Panc1 (cell line): ENCODE data around the gene DIS3L2. TPM values are rescaled to one million over a fixed set of nuclear protein-coding genes. Genes with fewer than 3 reads are reported as not detected.
"Not testable (repeated sequence)": the region's sequence is repeated elsewhere in the genome, so short reads cannot be mapped to it uniquely, and the experiment has no call there.

Source experiments
- ATAC-seq: fragments of 200-7000 bp; cut with Tn5 transposase; 2 replicates; pipeline ENCODE4 v1.9.1; 2020; ENCODE audit warnings: mild to moderate bottlenecking, moderate library complexity
- BruUV-seq: library from RNA; stranded (reverse); fragments of 400-500 nt; replicated peaks from 2 replicates; lab custom pipeline; 2021; lab: Mats Ljungman, UMichigan
- CTCF ChIA-PET: fragments of 300-600 bp; sonication (Branson Sonifier 250); formaldehyde crosslinking; loops from one replicate; lab custom pipeline; 2022; ENCODE audit warnings: antibody characterized with exemption; lab: Charles Lee
- POLR2A ChIA-PET: fragments of 300-600 bp; sonication (Branson Sonifier 250); formaldehyde crosslinking; loops from one replicate; lab custom pipeline; 2022; ENCODE audit warnings: antibody characterized with exemption; lab: Charles Lee
- DNase-seq: peaks from one replicate; pipeline ENCODE4 v3.0.0-alpha.2; 2010; ENCODE audit warnings: low read depth, low spot score
- H3K27ac ChIP-seq: 2 replicates; pipeline ENCODE4 v1.5.1; 2011; ENCODE audit warnings: mild to moderate bottlenecking, low read length, inconsistent platforms
- H3K27me3 ChIP-seq: fragments of 200-500 bp; sonication (Bioruptor generic); 2 replicates; pipeline ENCODE4 v1.6.0; 2014; ENCODE audit warnings: low read length, inconsistent platforms; ENCODE audit not compliant: control insufficient read depth, insufficient read depth
- H3K36me3 ChIP-seq: fragments of 200-500 bp; sonication (Bioruptor generic); 2 replicates; pipeline ENCODE4 v1.5.1; 2014; ENCODE audit warnings: inconsistent platforms, mild to moderate bottlenecking, low read length, moderate library complexity; ENCODE audit not compliant: control insufficient read depth, insufficient read depth
- H3K4me1 ChIP-seq: 2 replicates; pipeline ENCODE4 v1.5.1; 2011; ENCODE audit warnings: inconsistent platforms, mild to moderate bottlenecking, low read length, moderate library complexity; ENCODE audit not compliant: control insufficient read depth, insufficient read depth
- H3K4me3 ChIP-seq, 2 experiments: 2 replicates each; pipeline ENCODE4 v1.5.1; 2011 to 2012; ENCODE audit warnings: low read depth in 2 of 2, low read length in 2 of 2, mild to moderate bottlenecking in 2 of 2, inconsistent platforms in 1 of 2, moderate library complexity in 1 of 2
- H3K9me3 ChIP-seq: fragments of 200-500 bp; sonication (Bioruptor generic); 2 replicates; pipeline ENCODE4 v1.5.1; 2014; ENCODE audit warnings: low read depth, mild to moderate bottlenecking, inconsistent platforms, low read length, moderate library complexity; ENCODE audit not compliant: control insufficient read depth, insufficient read depth
- TCF7L2 ChIP-seq: IDR thresholded peaks from 2 replicates; pipeline ENCODE4 v1.6.1; 2011; ENCODE audit warnings: mild to moderate bottlenecking, low read depth, low read length, inconsistent platforms
- in situ Hi-C: cut with HindIII; loops from 2 replicates; pipeline ENCODE4 v1.10.0; 2016; ENCODE audit warnings: low sequenced_read_pairs, low pct_unique_long_range_greater_than_20kb
- intact Hi-C: fragments of 100-400 bp; cut with micrococcal nuclease; formaldehyde crosslinking; loops from one replicate; pipeline ENCODE4 v1.10.0; 2022; ENCODE audit not compliant: unreplicated experiment
- total RNA-seq: library from RNA; stranded (reverse); gene quantifications from one replicate; pipeline ENCODE4 v1.2.1, GENCODE V29; 2021; ENCODE audit not compliant: unreplicated experiment
- TF ChIP-seq, protein P1 (sequence below): fragments of 450-650 bp; IDR thresholded peaks from 2 replicates; pipeline ENCODE4 v1.5.1; 2017; ENCODE audit warnings: mild to moderate bottlenecking

The DIS3L2 gene
- total RNA-seq, 1 experiment from 2014 or later, result 28.1 TPM

DNA sequence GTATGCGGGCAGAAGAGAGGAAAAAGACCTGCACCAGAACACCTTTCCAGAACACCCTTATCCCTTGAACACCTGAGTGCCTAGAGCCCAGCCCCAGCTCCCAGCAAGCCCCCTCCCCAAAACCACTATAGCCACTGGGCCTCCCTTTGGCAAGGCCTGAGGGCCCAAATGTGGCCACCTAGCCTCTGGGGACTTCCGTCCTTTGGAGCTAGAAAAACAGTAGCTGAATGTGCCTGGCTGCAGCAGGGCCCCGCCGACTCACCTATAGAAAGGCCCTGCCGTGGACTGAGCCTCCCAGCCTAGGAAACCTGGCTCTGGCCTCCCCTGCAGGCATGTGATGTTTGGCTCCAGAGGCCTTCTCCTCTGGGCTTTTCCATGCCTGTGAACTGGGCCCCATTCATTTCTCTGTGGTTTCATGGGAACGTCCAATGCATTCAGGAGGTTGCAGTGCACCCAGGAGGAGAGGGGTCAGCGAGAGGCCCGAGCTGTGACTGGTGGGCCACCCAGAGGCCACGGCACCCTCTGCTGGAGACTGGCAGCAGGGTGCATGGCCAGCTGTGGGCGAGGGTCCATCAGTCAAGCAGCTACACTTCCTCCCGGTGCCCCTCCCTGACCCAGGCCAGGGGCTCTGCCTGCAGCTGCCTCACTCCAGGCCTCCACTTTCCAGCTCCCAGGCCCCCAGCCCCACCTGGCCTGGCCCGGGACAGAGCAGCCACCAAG, 401.7 kb downstream of the DIS3L2 start:
- H3K9me3 ChIP-seq, in situ Hi-C loops, H3K27me3 ChIP-seq, intact Hi-C loops, H3K36me3 ChIP-seq, H3K4me3 ChIP-seq, DNase-seq, BruUV-seq: not testable (repeated sequence)
- ChIA-PET CTCF (interaction anchor here (1.2 kb wide), 1 partner anchor 12 kb away, joined by 4 read pairs; no protein-coding TSS in a partner anchor), POLR2A (interaction anchor here (0.5 kb wide), 1 partner anchor 76 kb away, joined by 6 read pairs; no protein-coding TSS in a partner anchor)
- H3K27ac ChIP-seq, result peak overlapping the region; percentile 51; the same call in 1 of the 2 replicates
- TF ChIP-seq, protein P1, sequence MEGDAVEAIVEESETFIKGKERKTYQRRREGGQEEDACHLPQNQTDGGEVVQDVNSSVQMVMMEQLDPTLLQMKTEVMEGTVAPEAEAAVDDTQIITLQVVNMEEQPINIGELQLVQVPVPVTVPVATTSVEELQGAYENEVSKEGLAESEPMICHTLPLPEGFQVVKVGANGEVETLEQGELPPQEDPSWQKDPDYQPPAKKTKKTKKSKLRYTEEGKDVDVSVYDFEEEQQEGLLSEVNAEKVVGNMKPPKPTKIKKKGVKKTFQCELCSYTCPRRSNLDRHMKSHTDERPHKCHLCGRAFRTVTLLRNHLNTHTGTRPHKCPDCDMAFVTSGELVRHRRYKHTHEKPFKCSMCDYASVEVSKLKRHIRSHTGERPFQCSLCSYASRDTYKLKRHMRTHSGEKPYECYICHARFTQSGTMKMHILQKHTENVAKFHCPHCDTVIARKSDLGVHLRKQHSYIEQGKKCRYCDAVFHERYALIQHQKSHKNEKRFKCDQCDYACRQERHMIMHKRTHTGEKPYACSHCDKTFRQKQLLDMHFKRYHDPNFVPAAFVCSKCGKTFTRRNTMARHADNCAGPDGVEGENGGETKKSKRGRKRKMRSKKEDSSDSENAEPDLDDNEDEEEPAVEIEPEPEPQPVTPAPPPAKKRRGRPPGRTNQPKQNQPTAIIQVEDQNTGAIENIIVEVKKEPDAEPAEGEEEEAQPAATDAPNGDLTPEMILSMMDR, result peak; percentile 62
- peak; percentile 44; the same call in 1 of the 2 replicates for ATAC-seq
- peaks cover 12% of the 10 kb centered on the region for H3K4me1 ChIP-seq

DNA sequence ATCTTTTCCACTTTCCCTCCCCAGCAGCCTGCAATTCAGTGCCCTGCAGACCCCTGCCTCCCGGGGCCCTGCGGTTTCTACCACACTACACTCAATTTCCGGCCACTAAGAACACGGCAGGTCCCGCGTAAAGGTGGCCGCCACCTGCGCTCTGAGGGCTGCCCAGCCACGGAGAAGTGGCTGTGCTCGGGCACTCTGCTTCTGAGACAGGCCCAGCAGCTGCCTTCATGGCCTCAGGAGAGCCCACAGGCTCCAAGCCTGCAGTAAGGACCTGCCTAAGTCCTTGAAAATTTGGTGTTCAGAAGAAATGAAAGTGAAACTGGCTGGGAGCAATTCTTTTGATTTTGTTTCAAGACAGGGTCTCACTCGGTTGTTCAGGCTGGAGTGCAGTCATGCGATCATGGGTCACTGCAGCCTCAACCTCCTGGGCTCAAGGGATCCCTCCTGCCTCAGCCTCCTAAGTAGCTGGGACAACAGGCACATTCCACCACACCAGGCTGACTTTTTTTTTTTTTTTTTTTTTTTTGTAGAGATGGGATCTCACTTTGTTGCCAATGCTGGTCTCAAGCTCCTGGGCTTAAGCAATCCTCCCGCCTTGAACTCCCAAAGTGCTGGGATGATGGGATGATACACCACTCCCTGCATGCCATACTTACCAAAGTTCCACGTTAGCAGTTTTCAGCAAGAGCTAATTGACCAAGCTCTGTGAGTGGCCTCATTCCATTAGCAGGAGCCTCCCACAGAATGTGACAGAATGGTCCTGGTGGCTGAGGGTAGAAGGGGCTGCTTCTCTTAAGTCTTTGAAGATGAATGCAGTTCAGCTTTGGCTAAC, 402.5 kb downstream of the DIS3L2 start:
- ChIA-PET CTCF (interaction anchor here (0.5 to 1.2 kb wide), 3 partner anchors 11 to 115 kb away, joined by 4 to 5 read pairs (median 4); no protein-coding TSS in a partner anchor), POLR2A (no interaction called here)

DNA sequence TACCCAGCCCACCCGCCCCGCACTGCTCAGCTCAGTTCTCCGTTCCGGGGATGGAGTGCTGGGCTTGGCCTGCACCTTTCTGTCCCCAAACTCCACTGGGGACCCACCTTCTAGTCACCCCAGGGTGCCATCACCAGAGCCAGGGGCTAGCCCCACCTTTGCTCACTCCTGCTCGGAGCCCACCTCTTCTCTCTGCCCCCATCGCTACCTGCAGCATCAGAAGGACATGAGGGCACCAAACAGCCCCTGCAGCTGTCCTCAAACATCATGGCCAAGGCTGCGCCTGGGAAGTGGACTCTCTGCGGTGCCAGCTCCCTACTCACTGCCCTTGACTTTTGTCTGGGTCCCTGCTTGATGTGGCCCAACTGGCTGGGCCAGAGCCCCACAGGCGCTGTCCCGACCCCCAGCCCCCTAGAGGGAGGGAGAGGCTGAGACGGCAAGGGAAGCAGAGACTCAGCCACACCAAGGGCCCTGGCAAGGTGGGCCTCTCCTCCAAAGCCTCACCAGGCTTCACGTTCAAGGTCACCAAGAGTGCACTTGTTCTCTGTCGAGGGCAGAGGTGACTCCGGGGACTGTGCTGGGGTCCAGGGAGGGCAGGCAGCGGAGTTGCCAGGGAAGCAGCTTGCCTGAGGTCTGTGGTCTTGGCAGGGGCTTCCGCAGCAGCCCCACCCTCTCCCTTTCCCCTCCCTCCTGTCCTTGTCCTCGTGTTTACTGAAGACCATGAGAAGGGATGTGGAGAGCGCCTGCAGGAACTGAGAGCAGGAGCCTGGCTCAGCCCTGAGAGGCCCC, 403.5 kb downstream of the DIS3L2 start:
- H3K27ac ChIP-seq, BruUV-seq, POLR2A ChIA-PET, DNase-seq, intact Hi-C loops, in situ Hi-C loops, H3K27me3 ChIP-seq, H3K9me3 ChIP-seq, H3K4me3 ChIP-seq, ATAC-seq, H3K36me3 ChIP-seq: not testable (repeated sequence)
- H3K4me1 ChIP-seq, result peaks cover 12% of the 10 kb centered on the region
- CTCF ChIA-PET, result interaction anchor here (0.5 to 3.3 kb wide), 5 partner anchors 14 to 114 kb away, joined by 3 to 19 read pairs (median 5); no protein-coding TSS in a partner anchor

More for the DNA sequence above, 402.5 kb downstream of the DIS3L2 start:
- no peaks in the 10 kb centered on the region for H3K9me3 ChIP-seq
- in situ Hi-C loops (no loop called here), intact Hi-C loops (no loop called here)
- DNase-seq, result no peak
- no peaks in the 10 kb centered on the region for H3K36me3 ChIP-seq
- peaks cover 12% of the 10 kb centered on the region for H3K4me1 ChIP-seq
- peak overlapping the region; percentile 51 for H3K27ac ChIP-seq
- peak; percentile 17; the same call in 1 of the 2 replicates for ATAC-seq
- no TSS peak for BruUV-seq
- TF ChIP-seq, protein P1, result peak; percentile 34
- no peak for TF ChIP-seq TCF7L2
- H3K4me3 ChIP-seq, result peak overlapping the region; percentile 10 to 37; a peak in 2 of 4 replicates
- no peaks in the 10 kb centered on the region for H3K27me3 ChIP-seq
